Measurements from ENCODE around the gene PTRH1.
"Not testable (repeated sequence)": the region's sequence is repeated elsewhere in the genome, so short reads cannot be mapped to it uniquely, and the experiment has no call there.

PTRH1 gene

GRCh38 chr9:127715470-127716337 lies at the start of gene PTRH1, which contains the start of gene TTC16:
Gene PTRH1 (minus strand): TSS chr9:127715663. CDS start chr9:127715639, 24 bp downstream.
Gene TTC16 (plus strand): TSS chr9:127716079. CDS start chr9:127716146, 67 bp downstream.
- TF ChIP-seq POLR2AphosphoS5 (IDR thresholded peaks at IDR 0.05; ENCODE audit: borderline replicate concordance, low read depth, low read length): peak; percentile 31; the same call in 1 of the 2 replicates
- TF ChIP-seq FOXP2 (optimal IDR thresholded peaks at IDR 0.05; ENCODE audit: control extremely low read depth, extremely low read length, insufficient read depth): no peak
- no peak for TF ChIP-seq EZH2 (IDR thresholded peaks at IDR 0.05)
- H3K4me3 ChIP-seq: peak within 1 kb of the TSS; percentile 86
- H3K9ac ChIP-seq (ENCODE audit: insufficient read length): peak within 1 kb of the TSS; percentile 62
- peak; percentile 39 for DNase-seq (ENCODE audit: low read depth, low spot score)
- no peaks in the 10 kb centered on the region for H3K9me3 ChIP-seq (ENCODE audit: low read depth, low read length)
- no peaks in the 10 kb centered on the region for H3K36me3 ChIP-seq (ENCODE audit: insufficient read depth, low read length)
- no peak within 1 kb of the TSS for H3K27ac ChIP-seq

- Histone ChIP-seq H3K27ac (no peak overlapping the region), H3K36me3 (ENCODE audit: insufficient read depth, low read length) (no peaks in the 10 kb centered on the region), H3K9ac (ENCODE audit: insufficient read length) (no peak overlapping the region), H3K4me3 (no peak overlapping the region), H3K9me3 (ENCODE audit: low read depth, low read length) (no peaks in the 10 kb centered on the region)
- TF ChIP-seq FOXP2 (optimal IDR thresholded peaks at IDR 0.05; ENCODE audit: control extremely low read depth, extremely low read length, insufficient read depth): no peak
- no peak for TF ChIP-seq POLR2AphosphoS5 (IDR thresholded peaks at IDR 0.05; ENCODE audit: borderline replicate concordance, low read depth, low read length)
- TF ChIP-seq EZH2 (IDR thresholded peaks at IDR 0.05): no peak
- no peak for DNase-seq (ENCODE audit: low read depth, low spot score)
Measured at GRCh38 chr9:127763918-127764384, 48.5 kb upstream of the PTRH1 start.

DNA sequence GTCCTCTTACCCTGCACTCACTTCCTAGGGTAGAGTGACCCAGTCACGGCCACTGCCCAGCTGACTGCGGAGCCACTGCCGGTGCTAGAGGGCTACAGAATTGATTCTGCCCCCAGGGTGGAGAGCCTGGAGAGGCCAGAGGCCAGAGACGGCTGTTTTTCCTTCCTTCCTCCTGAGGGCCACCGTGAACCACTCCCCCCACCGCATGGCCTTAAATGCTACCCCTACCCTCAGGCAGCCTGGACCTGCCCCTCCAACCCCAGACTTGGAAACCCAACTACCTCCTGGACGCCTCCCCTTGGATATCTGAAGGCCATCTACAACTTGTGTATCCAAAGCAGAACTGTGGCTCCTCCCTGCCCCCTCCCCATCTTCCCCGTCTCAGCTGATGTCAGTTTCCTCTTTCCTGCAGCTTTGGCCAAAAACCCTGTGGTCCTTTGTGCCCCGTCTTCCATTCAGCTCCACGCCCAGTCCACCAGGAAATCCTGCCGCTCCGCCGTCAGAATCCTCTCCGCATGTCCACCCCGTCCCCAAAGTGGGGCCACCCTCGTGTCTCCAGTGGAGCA lies 46.7 kb upstream of the PTRH1 start:
- no peaks in the 10 kb centered on the region for H3K36me3 ChIP-seq (ENCODE audit: insufficient read depth, low read length)
- no peak overlapping the region for H3K4me3 ChIP-seq
- TF ChIP-seq POLR2AphosphoS5 (IDR thresholded peaks at IDR 0.05; ENCODE audit: borderline replicate concordance, low read depth, low read length): no peak
- TF ChIP-seq FOXP2 (optimal IDR thresholded peaks at IDR 0.05; ENCODE audit: control extremely low read depth, extremely low read length, insufficient read depth): no peak
- no peak overlapping the region for H3K9ac ChIP-seq (ENCODE audit: insufficient read length)
- H3K9me3 ChIP-seq (ENCODE audit: low read depth, low read length): no peaks in the 10 kb centered on the region
- H3K27ac ChIP-seq: no peak overlapping the region
- no peak for DNase-seq (ENCODE audit: low read depth, low spot score)

- H3K27ac ChIP-seq: no peak overlapping the region
Measured at GRCh38 chr9:127761491-127761956, 46.1 kb upstream of the PTRH1 start.

DNA sequence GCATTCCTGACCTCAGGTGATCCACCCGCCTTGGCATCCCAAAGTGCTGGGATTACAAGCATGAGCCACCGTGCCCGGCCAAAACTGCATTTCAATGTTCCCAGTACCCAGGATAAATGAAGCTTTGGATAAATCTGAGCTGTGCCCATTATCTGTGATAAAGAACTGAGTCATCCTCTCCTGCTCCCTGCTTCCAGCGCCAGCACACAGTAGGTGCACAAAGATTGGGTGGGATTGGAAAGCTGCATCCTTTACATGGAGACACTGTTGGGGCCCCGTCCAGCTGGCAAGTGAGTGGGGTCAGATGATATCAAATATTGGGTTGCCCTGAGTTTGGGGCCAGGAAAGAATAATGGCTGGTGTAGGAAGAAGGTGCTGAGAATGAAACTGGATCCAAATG lies 45.6 kb upstream of the PTRH1 start:
- no peaks in the 10 kb centered on the region for H3K9me3 ChIP-seq (ENCODE audit: low read depth, low read length)
- H3K27ac ChIP-seq: no peak overlapping the region
- no peak overlapping the region for H3K9ac ChIP-seq (ENCODE audit: insufficient read length)
- H3K36me3 ChIP-seq (ENCODE audit: insufficient read depth, low read length): no peaks in the 10 kb centered on the region
- no peak for DNase-seq (ENCODE audit: low read depth, low spot score)
- H3K4me3 ChIP-seq: no peak overlapping the region
- TF ChIP-seq POLR2AphosphoS5 (IDR thresholded peaks at IDR 0.05; ENCODE audit: borderline replicate concordance, low read depth, low read length): no peak
- no peak for TF ChIP-seq FOXP2 (optimal IDR thresholded peaks at IDR 0.05; ENCODE audit: control extremely low read depth, extremely low read length, insufficient read depth)
- no peak for TF ChIP-seq EZH2 (IDR thresholded peaks at IDR 0.05)

More at GRCh38 chr9:127761491-127761956, 46.1 kb upstream of the PTRH1 start:
- Histone ChIP-seq H3K36me3 (ENCODE audit: insufficient read depth, low read length) (no peaks in the 10 kb centered on the region), H3K4me3 (no peak overlapping the region), H3K9me3 (ENCODE audit: low read depth, low read length) (no peaks in the 10 kb centered on the region), H3K9ac (ENCODE audit: insufficient read length) (no peak overlapping the region)
- no peak for DNase-seq (ENCODE audit: low read depth, low spot score)
- TF ChIP-seq POLR2AphosphoS5 (IDR thresholded peaks at IDR 0.05; ENCODE audit: borderline replicate concordance, low read depth, low read length) (no peak), EZH2 (IDR thresholded peaks at IDR 0.05) (no peak), FOXP2 (optimal IDR thresholded peaks at IDR 0.05; ENCODE audit: control extremely low read depth, extremely low read length, insufficient read depth) (no peak)

GRCh38 chr9:127758843-127759242 lies 43.4 kb upstream of the PTRH1 start:
- no peak overlapping the region for H3K27ac ChIP-seq
- no peaks in the 10 kb centered on the region for H3K36me3 ChIP-seq (ENCODE audit: insufficient read depth, low read length)
- H3K9ac ChIP-seq (ENCODE audit: insufficient read length): no peak overlapping the region
- no peak overlapping the region for H3K4me3 ChIP-seq
- no peak for DNase-seq (ENCODE audit: low read depth, low spot score)
- no peaks in the 10 kb centered on the region for H3K9me3 ChIP-seq (ENCODE audit: low read depth, low read length)
- TF ChIP-seq FOXP2 (optimal IDR thresholded peaks at IDR 0.05; ENCODE audit: control extremely low read depth, extremely low read length, insufficient read depth) (no peak), POLR2AphosphoS5 (IDR thresholded peaks at IDR 0.05; ENCODE audit: borderline replicate concordance, low read depth, low read length) (no peak)

- H3K9ac ChIP-seq (ENCODE audit: insufficient read length); H3K27ac ChIP-seq; H3K9me3 ChIP-seq (ENCODE audit: low read depth, low read length); H3K4me3 ChIP-seq; H3K36me3 ChIP-seq (ENCODE audit: insufficient read depth, low read length); DNase-seq (ENCODE audit: low read depth, low spot score): not testable (repeated sequence)
Measured at GRCh38 chr9:127756776-127757175, 41.3 kb upstream of the PTRH1 start.

DNA sequence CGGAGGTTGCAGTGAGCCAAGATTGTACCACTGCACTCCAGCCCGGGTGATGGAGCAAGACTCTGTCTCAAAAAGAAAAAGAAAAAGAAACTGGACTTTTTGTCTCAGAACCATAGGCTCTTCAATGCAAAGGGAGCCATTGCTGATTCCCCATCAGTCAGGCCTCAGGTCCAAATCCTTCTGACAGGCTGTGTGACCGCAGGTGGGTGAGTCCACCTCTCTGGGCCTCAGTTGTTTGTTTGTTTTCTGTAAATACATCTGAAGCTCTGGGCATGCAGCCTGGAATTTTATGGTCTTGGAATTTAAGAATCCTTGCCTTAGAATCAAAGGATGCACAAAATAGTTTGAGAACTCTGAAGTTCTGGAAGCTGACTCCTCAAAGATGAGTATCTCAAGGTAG lies 40.8 kb upstream of the PTRH1 start:
- H3K9me3 ChIP-seq (ENCODE audit: low read depth, low read length): no peaks in the 10 kb centered on the region

More for the DNA sequence above, 40.8 kb upstream of the PTRH1 start:
- no peaks in the 10 kb centered on the region for H3K36me3 ChIP-seq (ENCODE audit: insufficient read depth, low read length)
- no peak for DNase-seq (ENCODE audit: low read depth, low spot score)
- H3K27ac ChIP-seq: no peak overlapping the region
- TF ChIP-seq POLR2AphosphoS5 (IDR thresholded peaks at IDR 0.05; ENCODE audit: borderline replicate concordance, low read depth, low read length) (no peak), EZH2 (IDR thresholded peaks at IDR 0.05) (no peak), FOXP2 (optimal IDR thresholded peaks at IDR 0.05; ENCODE audit: control extremely low read depth, extremely low read length, insufficient read depth) (no peak)
- no peak overlapping the region for H3K9ac ChIP-seq (ENCODE audit: insufficient read length)
- H3K4me3 ChIP-seq: no peak overlapping the region
